ENCODE data around the gene JDP2.

JDP2 gene

DNA sequence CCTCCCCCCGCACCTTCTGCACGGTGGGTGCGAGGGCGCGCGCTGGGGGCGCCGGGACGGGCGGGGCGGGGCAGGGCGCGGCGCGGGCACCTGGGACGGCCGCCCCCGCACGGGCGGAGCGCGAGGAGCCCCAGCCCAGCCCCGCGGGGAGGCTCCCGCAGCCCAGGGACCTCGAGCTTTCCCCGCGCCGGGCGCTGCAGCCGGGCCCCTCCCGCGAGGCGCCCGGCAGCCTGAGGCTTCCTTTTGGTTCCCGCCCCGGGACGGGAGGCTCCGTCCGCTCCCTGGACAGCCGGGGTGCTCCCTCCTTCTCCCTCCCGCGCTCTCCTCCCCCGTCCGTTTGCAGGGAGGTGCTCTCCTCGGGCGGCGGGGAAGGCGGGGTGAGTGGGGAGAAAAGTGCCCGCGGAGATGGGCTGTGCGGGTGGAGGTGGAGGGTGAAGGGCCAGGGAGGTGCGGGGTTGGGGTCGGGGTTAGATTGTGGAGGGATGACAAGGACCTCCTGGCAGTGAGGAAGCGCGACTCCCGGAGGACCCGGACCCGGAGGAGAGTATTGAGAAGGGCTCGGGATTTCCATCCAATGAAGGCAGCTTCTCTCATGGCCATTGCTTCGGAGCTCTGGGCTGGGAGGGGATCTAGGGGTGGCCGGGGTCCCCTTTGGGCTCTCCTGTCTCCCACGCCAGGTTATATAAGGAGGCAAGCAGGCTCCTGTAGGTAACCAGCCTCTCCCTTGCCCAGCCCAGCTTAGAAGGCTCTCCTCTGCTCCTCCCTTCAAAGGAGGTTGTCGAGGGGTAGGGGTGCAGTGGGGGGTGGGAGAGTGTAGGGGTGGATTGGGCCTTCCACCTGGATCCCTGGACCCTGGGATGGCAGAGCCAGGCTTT lies 645 bp downstream of the JDP2 start:
- no peak overlapping the region; the same call in 1 of the 2 replicates for H3K9ac ChIP-seq (ENCODE audit: low read depth, low read length)

DNA sequence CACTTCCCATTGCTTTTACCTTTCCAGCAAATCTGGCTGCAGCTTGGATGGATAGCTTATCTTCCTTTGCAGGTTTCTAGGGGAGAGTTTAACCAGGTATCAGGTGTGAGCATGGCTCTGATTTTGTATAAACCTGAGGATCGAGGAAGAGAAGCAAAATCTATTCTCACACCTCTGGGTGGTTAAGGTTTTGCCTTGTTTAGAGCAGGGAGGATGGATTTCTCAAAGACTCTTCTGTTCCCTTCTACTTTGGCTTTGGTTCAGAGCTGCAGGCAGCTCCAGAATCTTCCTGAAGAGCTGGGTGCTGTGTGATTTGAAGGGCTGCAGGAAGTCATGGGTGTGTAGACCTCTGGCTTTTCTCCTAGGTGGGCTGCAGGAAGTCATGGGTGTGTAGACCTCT lies 1.7 kb downstream of the JDP2 start:
- H3K27me3 ChIP-seq (ENCODE audit: control insufficient read depth, insufficient read depth, low read length), result peaks cover 22% of the 10 kb centered on the region
- H3K4me3 ChIP-seq (ENCODE audit: low read depth, low read length), result peak overlapping the region; percentile 74
- peaks cover 25% of the 10 kb centered on the region for H3K36me3 ChIP-seq (ENCODE audit: control insufficient read depth, insufficient read depth, low read length)
- H3K9me3 ChIP-seq (ENCODE audit: control insufficient read depth, insufficient read depth, low read length), result no peaks in the 10 kb centered on the region
- peaks cover 27% of the 10 kb centered on the region for H3K4me1 ChIP-seq (ENCODE audit: control insufficient read depth, insufficient read depth, low read length)
- H3K27ac ChIP-seq (ENCODE audit: low read depth, low read length), result no peak overlapping the region
- no peak overlapping the region for H3K9ac ChIP-seq (ENCODE audit: low read depth, low read length)

More for the DNA sequence above, 645 bp downstream of the JDP2 start:
- H3K36me3 ChIP-seq (ENCODE audit: control insufficient read depth, insufficient read depth, low read length), result peaks cover 15% of the 10 kb centered on the region
- no peak overlapping the region for H3K27ac ChIP-seq (ENCODE audit: low read depth, low read length)
- peaks cover 22% of the 10 kb centered on the region for H3K27me3 ChIP-seq (ENCODE audit: control insufficient read depth, insufficient read depth, low read length)
- 0 out of 2 replicates have a peak, but pooled peaks cover 3% of the 10 kb centered on the region for H3K9me3 ChIP-seq (ENCODE audit: control insufficient read depth, insufficient read depth, low read length)
- peak overlapping the region; percentile 74 for H3K4me3 ChIP-seq (ENCODE audit: low read depth, low read length)
- peaks cover 27% of the 10 kb centered on the region for H3K4me1 ChIP-seq (ENCODE audit: control insufficient read depth, insufficient read depth, low read length)

DNA sequence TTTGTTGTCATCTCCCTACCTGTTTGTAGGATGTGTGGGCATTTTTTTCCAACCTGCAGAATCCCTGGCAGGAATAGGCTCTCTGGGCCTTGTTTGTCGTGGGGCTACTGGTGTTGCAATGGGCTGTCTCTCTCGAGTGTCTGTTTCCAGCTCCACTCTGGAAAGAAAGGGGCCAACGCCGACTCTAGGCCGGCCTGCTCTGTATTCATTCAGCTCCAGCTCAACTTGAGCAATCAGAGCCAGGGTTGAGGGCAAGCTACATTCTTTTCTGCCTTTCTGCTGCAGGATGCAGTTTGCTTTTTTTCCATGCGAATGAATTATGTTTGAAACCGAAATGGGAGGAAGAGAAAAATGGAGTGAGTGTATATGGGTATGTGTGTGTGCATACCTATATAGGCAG lies 2.3 kb downstream of the JDP2 start:
- Histone ChIP-seq H3K4me3 (ENCODE audit: low read depth, low read length) (no peak overlapping the region), H3K9ac (ENCODE audit: low read depth, low read length) (no peak overlapping the region), H3K9me3 (ENCODE audit: control insufficient read depth, insufficient read depth, low read length) (no peaks in the 10 kb centered on the region), H3K4me1 (ENCODE audit: control insufficient read depth, insufficient read depth, low read length) (peaks cover 27% of the 10 kb centered on the region), H3K36me3 (ENCODE audit: control insufficient read depth, insufficient read depth, low read length) (peaks cover 30% of the 10 kb centered on the region), H3K27me3 (ENCODE audit: control insufficient read depth, insufficient read depth, low read length) (peaks cover 22% of the 10 kb centered on the region), H3K27ac (ENCODE audit: low read depth, low read length) (no peak overlapping the region)

DNA sequence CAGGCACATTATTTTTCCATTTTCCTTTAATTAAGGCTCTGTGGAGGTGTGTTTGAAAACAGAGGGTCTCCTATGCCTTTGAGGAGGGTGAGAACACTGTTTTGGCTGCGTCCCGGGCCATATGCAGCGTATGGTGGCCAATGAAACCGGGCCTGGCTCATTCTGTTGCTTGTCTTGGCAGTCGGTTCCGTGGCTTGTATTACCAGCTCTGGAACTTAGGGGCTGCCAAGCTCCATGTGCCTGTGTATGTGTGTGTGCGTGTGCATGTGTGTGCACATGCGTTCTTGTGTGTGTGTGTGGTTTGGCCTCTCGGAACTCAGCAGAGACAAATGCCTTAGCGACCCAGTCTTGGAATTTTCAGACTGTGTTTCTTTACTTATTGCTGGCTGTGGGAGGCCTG lies 2.7 kb downstream of the JDP2 start:
- Histone ChIP-seq H3K9ac (ENCODE audit: low read depth, low read length) (no peak overlapping the region), H3K4me3 (ENCODE audit: low read depth, low read length) (no peak overlapping the region)

DNA sequence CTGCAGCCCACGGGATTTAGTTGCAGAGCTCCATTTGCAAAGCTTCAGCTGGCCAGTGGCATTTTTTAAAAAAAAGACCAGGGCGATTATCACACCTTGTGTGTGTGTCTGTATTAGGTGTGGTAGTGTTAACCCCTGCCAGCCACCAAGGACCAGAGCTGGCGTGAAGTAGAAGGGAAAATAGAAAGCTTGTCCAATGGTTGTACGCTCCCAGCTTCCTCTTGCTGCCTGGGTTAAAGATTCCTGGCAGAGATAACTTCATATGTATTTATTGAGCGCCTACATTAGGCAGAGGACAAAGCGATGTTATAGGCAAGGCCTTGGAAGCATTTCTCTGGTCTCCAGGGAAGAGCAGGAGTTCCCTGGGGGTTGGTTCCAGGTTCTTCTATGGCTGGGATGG lies 3.2 kb downstream of the JDP2 start:
- H3K4me3 ChIP-seq (ENCODE audit: low read depth, low read length), result no peak overlapping the region
- no peaks in the 10 kb centered on the region for H3K9me3 ChIP-seq (ENCODE audit: control insufficient read depth, insufficient read depth, low read length)
- H3K4me1 ChIP-seq (ENCODE audit: control insufficient read depth, insufficient read depth, low read length), result peaks cover 25% of the 10 kb centered on the region

More for the DNA sequence above, 2.7 kb downstream of the JDP2 start:
- Histone ChIP-seq H3K9me3 (ENCODE audit: control insufficient read depth, insufficient read depth, low read length) (no peaks in the 10 kb centered on the region), H3K4me1 (ENCODE audit: control insufficient read depth, insufficient read depth, low read length) (peaks cover 26% of the 10 kb centered on the region), H3K27ac (ENCODE audit: low read depth, low read length) (no peak overlapping the region), H3K27me3 (ENCODE audit: control insufficient read depth, insufficient read depth, low read length) (peaks cover 22% of the 10 kb centered on the region), H3K36me3 (ENCODE audit: control insufficient read depth, insufficient read depth, low read length) (peaks cover 30% of the 10 kb centered on the region)

DNA sequence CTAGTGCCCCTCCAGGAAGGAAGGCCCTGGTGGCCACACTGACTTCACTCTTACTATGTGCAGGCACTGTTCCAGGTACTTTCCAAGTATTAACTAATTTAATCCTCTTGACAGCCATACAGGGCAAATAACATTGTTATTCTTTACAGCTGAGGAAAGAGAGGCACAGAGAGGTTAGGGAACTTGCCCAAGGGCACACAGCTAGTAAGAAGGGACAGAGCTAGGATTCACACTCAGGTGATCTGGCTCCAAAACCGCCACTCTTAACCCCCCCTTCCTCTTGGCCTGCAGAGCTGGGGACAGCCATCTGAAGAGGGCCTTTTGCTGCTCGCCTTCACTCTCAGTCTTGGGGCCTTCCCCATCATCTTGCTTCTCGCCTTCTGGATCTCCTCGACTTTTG lies 4.0 kb downstream of the JDP2 start:
- Histone ChIP-seq H3K36me3 (ENCODE audit: control insufficient read depth, insufficient read depth, low read length) (peaks cover 33% of the 10 kb centered on the region), H3K9ac (ENCODE audit: low read depth, low read length) (no peak overlapping the region), H3K9me3 (ENCODE audit: control insufficient read depth, insufficient read depth, low read length) (no peaks in the 10 kb centered on the region), H3K27me3 (ENCODE audit: control insufficient read depth, insufficient read depth, low read length) (peaks cover 9% of the 10 kb centered on the region), H3K4me3 (ENCODE audit: low read depth, low read length) (no peak overlapping the region), H3K27ac (ENCODE audit: low read depth, low read length) (no peak overlapping the region), H3K4me1 (ENCODE audit: control insufficient read depth, insufficient read depth, low read length) (peaks cover 18% of the 10 kb centered on the region)

More for the DNA sequence above, 3.2 kb downstream of the JDP2 start:
- Histone ChIP-seq H3K27me3 (ENCODE audit: control insufficient read depth, insufficient read depth, low read length) (peaks cover 17% of the 10 kb centered on the region), H3K27ac (ENCODE audit: low read depth, low read length) (no peak overlapping the region), H3K36me3 (ENCODE audit: control insufficient read depth, insufficient read depth, low read length) (peaks cover 32% of the 10 kb centered on the region), H3K9ac (ENCODE audit: low read depth, low read length) (no peak overlapping the region)

DNA sequence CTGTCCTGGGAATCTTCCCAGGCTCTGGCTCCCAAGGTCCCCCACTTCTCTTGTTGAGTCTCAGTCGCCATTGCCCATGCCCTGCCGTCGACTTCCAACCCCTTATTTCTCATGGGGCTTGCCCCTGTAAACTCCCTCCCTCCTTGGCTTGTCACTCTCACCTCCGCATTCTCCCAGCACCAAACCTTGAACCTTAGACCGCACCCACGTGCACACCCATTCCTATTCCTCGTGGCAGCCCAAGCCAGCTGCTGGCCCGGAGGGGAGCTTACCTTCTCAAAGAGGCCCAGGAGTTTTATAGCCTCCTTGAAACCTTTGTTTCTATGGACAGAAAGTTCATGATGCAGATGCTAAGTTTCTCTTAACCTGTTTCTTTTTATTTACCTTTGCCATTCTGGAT lies 4.6 kb downstream of the JDP2 start:
- no peak overlapping the region for H3K27ac ChIP-seq (ENCODE audit: low read depth, low read length)
- H3K4me3 ChIP-seq (ENCODE audit: low read depth, low read length), result no peak overlapping the region
- H3K4me1 ChIP-seq (ENCODE audit: control insufficient read depth, insufficient read depth, low read length), result peaks cover 15% of the 10 kb centered on the region
- H3K9ac ChIP-seq (ENCODE audit: low read depth, low read length), result no peak overlapping the region
- H3K36me3 ChIP-seq (ENCODE audit: control insufficient read depth, insufficient read depth, low read length), result peaks cover 33% of the 10 kb centered on the region
- peaks cover 4% of the 10 kb centered on the region; the same call in 1 of the 2 replicates for H3K27me3 ChIP-seq (ENCODE audit: control insufficient read depth, insufficient read depth, low read length)
- no peaks in the 10 kb centered on the region for H3K9me3 ChIP-seq (ENCODE audit: control insufficient read depth, insufficient read depth, low read length)

DNA sequence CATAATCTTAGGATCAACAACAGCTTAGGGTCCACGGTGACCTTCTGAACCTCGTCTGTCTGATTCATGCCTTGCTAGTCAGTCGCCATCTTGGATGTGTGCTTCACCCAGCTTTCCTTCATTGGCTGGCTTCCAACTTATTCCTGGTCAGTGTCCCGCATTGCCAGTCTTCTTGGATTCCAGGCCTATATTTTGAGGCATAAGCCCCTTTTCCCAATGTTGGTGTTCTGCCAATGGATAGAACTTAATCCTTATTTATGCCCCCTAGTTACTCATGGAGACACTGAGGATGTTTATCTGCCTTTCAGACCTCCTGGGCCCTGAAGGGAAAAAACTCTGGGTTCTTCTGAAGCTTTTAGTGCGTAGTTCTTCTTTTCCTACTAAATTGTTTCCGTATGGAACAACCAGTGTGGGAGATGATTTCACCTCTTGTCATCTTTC lies 5.8 kb downstream of the JDP2 start:
- Histone ChIP-seq H3K27me3 (ENCODE audit: control insufficient read depth, insufficient read depth, low read length) (peaks cover 2% of the 10 kb centered on the region; the same call in 1 of the 2 replicates), H3K27ac (ENCODE audit: low read depth, low read length) (no peak overlapping the region), H3K9me3 (ENCODE audit: control insufficient read depth, insufficient read depth, low read length) (no peaks in the 10 kb centered on the region), H3K9ac (ENCODE audit: low read depth, low read length) (no peak overlapping the region), H3K4me3 (ENCODE audit: low read depth, low read length) (no peak overlapping the region), H3K4me1 (ENCODE audit: control insufficient read depth, insufficient read depth, low read length) (peaks cover 26% of the 10 kb centered on the region), H3K36me3 (ENCODE audit: control insufficient read depth, insufficient read depth, low read length) (peaks cover 37% of the 10 kb centered on the region)

DNA sequence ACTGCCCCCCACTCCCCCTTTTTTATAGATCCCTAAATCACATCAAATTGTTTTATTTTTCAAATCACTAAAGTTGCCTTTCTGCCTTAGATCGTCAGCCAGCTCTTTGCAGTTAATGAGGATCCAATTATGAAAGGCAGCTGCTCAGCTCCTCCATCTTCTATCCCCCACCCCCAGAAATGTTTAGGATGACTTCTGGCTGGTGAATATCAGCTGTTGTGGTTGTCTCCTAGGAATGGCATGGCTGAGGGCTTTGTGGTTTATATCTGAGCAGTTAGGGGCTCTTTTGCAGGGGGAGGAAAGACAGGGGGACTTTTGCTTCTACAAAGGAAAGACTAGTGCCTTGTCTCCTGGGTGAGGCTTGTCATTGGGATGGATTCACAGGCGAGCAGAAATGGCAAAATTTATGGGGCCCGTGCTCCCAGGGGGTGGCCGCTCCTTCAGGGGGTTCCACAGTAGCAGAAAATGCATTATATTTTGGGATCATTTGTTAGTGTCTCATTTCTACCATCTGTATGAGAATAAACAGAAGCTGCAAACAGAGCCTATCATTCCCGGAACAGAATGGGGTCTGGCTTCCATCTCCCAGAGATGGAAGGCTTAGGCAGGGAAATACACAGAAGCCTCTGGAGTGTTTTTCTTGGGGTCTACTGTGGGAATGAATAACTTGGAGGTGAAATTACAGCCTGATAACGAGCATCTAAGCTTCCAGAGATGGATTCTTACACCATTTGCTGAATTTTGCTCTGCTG lies 6.5 kb downstream of the JDP2 start:
- Histone ChIP-seq H3K27ac (ENCODE audit: low read depth, low read length) (no peak overlapping the region), H3K4me1 (ENCODE audit: control insufficient read depth, insufficient read depth, low read length) (peaks cover 23% of the 10 kb centered on the region), H3K9ac (ENCODE audit: low read depth, low read length) (no peak overlapping the region), H3K36me3 (ENCODE audit: control insufficient read depth, insufficient read depth, low read length) (peaks cover 38% of the 10 kb centered on the region), H3K9me3 (ENCODE audit: control insufficient read depth, insufficient read depth, low read length) (no peaks in the 10 kb centered on the region), H3K27me3 (ENCODE audit: control insufficient read depth, insufficient read depth, low read length) (no peaks in the 10 kb centered on the region), H3K4me3 (ENCODE audit: low read depth, low read length) (no peak overlapping the region)

DNA sequence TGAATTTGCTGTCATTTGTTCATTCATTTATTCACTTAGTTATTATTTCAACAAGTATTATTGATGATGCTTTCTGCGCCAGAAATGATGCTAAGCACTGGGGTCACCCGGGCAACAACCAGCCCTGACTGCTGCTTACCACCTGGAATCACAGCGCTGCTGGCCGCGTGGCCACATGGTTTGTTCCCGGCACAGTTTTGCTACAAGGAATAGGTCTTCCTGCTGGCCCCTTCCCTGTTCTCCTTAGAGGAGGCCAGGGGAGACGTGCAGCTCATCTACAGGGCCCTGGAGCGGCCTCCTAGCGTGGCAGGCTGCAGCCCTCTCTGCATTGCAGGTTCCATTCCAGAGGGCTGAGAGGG lies 7.0 kb downstream of the JDP2 start:
- H3K9ac ChIP-seq (ENCODE audit: low read depth, low read length), result no peak overlapping the region
- H3K27ac ChIP-seq (ENCODE audit: low read depth, low read length), result no peak overlapping the region
- H3K4me3 ChIP-seq (ENCODE audit: low read depth, low read length), result no peak overlapping the region
- peaks cover 17% of the 10 kb centered on the region for H3K4me1 ChIP-seq (ENCODE audit: control insufficient read depth, insufficient read depth, low read length)
- no peaks in the 10 kb centered on the region for H3K27me3 ChIP-seq (ENCODE audit: control insufficient read depth, insufficient read depth, low read length)
- H3K36me3 ChIP-seq (ENCODE audit: control insufficient read depth, insufficient read depth, low read length), result peaks cover 43% of the 10 kb centered on the region
- H3K9me3 ChIP-seq (ENCODE audit: control insufficient read depth, insufficient read depth, low read length), result no peaks in the 10 kb centered on the region

DNA sequence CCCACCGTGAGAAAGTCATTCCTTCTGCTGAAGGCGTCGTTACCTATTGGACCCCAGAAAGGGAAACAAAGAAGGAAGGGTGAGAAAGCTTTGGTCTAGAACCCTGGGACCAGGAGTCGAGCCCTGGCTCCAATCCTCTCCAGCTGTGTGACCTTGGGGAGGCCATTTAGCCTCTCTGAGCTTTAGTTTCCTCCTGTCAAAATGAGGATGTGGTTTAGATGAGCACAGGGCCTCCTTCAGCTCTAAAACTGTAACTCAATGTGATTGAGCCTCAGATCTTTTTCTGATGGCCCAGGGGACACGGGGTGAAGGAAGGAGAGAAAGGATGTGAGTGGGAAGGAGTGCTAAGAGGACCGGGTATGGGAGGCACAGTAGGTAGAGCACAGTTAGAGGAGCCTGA lies 7.7 kb downstream of the JDP2 start:
- Histone ChIP-seq H3K9me3 (ENCODE audit: control insufficient read depth, insufficient read depth, low read length) (no peaks in the 10 kb centered on the region), H3K27me3 (ENCODE audit: control insufficient read depth, insufficient read depth, low read length) (no peaks in the 10 kb centered on the region), H3K9ac (ENCODE audit: low read depth, low read length) (no peak overlapping the region), H3K36me3 (ENCODE audit: control insufficient read depth, insufficient read depth, low read length) (peaks cover 44% of the 10 kb centered on the region), H3K4me1 (ENCODE audit: control insufficient read depth, insufficient read depth, low read length) (peaks cover 12% of the 10 kb centered on the region; the same call in 1 of the 2 replicates), H3K4me3 (ENCODE audit: low read depth, low read length) (no peak overlapping the region), H3K27ac (ENCODE audit: low read depth, low read length) (no peak overlapping the region)
